H1 (cell line): ENCODE measurements around the gene ZBTB16. TPM values are rescaled to one million over a fixed set of nuclear protein-coding genes. Genes with fewer than 3 reads are reported as not detected.

Experiments used
- CTCF ChIA-PET: fragments of 300-600 bp; sonication (Branson Sonifier 250); formaldehyde crosslinking; loops from one replicate; lab custom pipeline; 2021; ENCODE audit not compliant: partially characterized antibody; lab: Charles Lee
- POLR2A ChIA-PET: fragments of 300-600 bp; sonication (Branson Sonifier 250); formaldehyde crosslinking; loops from one replicate; lab custom pipeline; 2021; ENCODE audit warnings: inconsistent platforms; ENCODE audit not compliant: partially characterized antibody; lab: Charles Lee
- DNase-seq, 2 experiments: peaks; one replicate each; pipeline versions ENCODE4 v3.0.0 to v3.0.0-alpha.2; 2010 to 2022; ENCODE audit warnings: low spot score in 2 of 2, low read depth in 1 of 2, mixed read lengths in 1 of 2
- FAIRE-seq: peaks from 2 replicates; lab custom pipeline; 2011; peaks lifted over from hg19 to GRCh38; lab: Jason Lieb, UNC
- H2AFZ ChIP-seq: 2 replicates; pipeline ENCODE4 v1.8.1; 2012; ENCODE audit warnings: low read length, inconsistent platforms
- H2AK5ac ChIP-seq: 2 replicates; pipeline ENCODE4 v1.6.1; 2013; ENCODE audit warnings: low read depth, low read length
- H2BK120ac ChIP-seq: replicated peaks from 2 replicates; pipeline ENCODE3; 2013; ENCODE audit warnings: low read depth, low read length, inconsistent platforms
- H2BK12ac ChIP-seq: 2 replicates; pipeline ENCODE4 v1.6.1; 2013; ENCODE audit warnings: low read depth, low read length
- H2BK15ac ChIP-seq: 2 replicates; pipeline ENCODE4 v1.6.1; 2013; ENCODE audit warnings: low read length
- H2BK20ac ChIP-seq: 2 replicates; pipeline ENCODE4 v1.6.1; 2013; ENCODE audit warnings: low read length
- H2BK5ac ChIP-seq: 2 replicates; pipeline ENCODE4 v1.6.1; 2013; ENCODE audit warnings: low read depth, low read length
- H3K14ac ChIP-seq: 2 replicates; pipeline ENCODE4 v1.6.1; 2013; ENCODE audit warnings: inconsistent platforms; ENCODE audit not compliant: insufficient read length
- H3K18ac ChIP-seq: 2 replicates; pipeline ENCODE4 v1.6.1; 2013; ENCODE audit warnings: low read length; ENCODE audit errors: extremely low read depth
- H3K23ac ChIP-seq: 2 replicates; pipeline ENCODE4 v1.6.1; 2013; ENCODE audit warnings: inconsistent platforms; ENCODE audit not compliant: insufficient read length
- H3K23me2 ChIP-seq: 2 replicates; pipeline ENCODE4 v1.6.1; 2013; ENCODE audit warnings: low read depth, low read length
- H3K27ac ChIP-seq: 2 replicates; pipeline ENCODE4 v1.6.1; 2011; ENCODE audit warnings: low read depth, low read length, inconsistent platforms
- H3K27me3 ChIP-seq, 4 experiments: replicated peaks in 1 of 4; 1 replicate in 1 of 4; 2 replicates in 3 of 4; pipeline versions ENCODE4 v1.6.1 to v1.8.1; 2011 to 2013; ENCODE audit warnings: low read length in 3 of 4, mild to moderate bottlenecking in 3 of 4, inconsistent platforms in 2 of 4, mixed read lengths in 2 of 4, moderate library complexity in 1 of 4; ENCODE audit not compliant: control insufficient read depth in 3 of 4, insufficient read depth in 3 of 4; ENCODE audit errors: extremely low read depth in 1 of 4
- H3K36me3 ChIP-seq, 4 experiments: 2 replicates each; pipeline versions ENCODE4 v1.6.1 to v1.8.1; 2011 to 2013; ENCODE audit warnings: mild to moderate bottlenecking in 4 of 4, low read length in 3 of 4, moderate library complexity in 2 of 4, control low read depth in 1 of 4, inconsistent platforms in 1 of 4; ENCODE audit not compliant: insufficient read depth in 4 of 4, control insufficient read depth in 2 of 4
- H3K4ac ChIP-seq: replicated peaks from 2 replicates; pipeline ENCODE3; 2013; ENCODE audit warnings: low read length, low read depth, mixed read lengths, inconsistent platforms; ENCODE audit not compliant: insufficient read length
- H3K4me1 ChIP-seq, 4 experiments: replicated peaks in 1 of 4; 1 replicate in 1 of 4; 2 replicates in 3 of 4; pipeline versions ENCODE4 v1.6.1 to v1.8.1; 2011 to 2013; ENCODE audit warnings: low read length in 3 of 4, inconsistent platforms in 2 of 4, mixed read lengths in 1 of 4; ENCODE audit not compliant: insufficient read depth in 4 of 4, control insufficient read depth in 3 of 4
- H3K4me2 ChIP-seq, 2 experiments: 2 replicates each; pipeline versions ENCODE4 v1.6.1 to v1.8.1; 2011 to 2013; ENCODE audit warnings: low read depth in 2 of 2, low read length in 2 of 2, control low read depth in 1 of 2, inconsistent platforms in 1 of 2, mild to moderate bottlenecking in 1 of 2; ENCODE audit not compliant: insufficient read depth in 1 of 2
- H3K4me3 ChIP-seq, 4 experiments: fragments of 200-600, 300-600 bp in 1 of 4; sonication (generic), shearing (Covaris generic), sonication (Bioruptor Twin) in 1 of 4; 2 replicates each; pipeline versions ENCODE4 v1.5.1 to v1.8.1; 2011 to 2016; ENCODE audit warnings: low read length in 4 of 4, low read depth in 3 of 4, control low read depth in 2 of 4, inconsistent platforms in 2 of 4, mild to moderate bottlenecking in 2 of 4, mixed read lengths in 1 of 4, moderate library complexity in 1 of 4; ENCODE audit not compliant: insufficient read depth in 2 of 4; ENCODE audit errors: extremely low read depth in 1 of 4
- H3K56ac ChIP-seq: replicated peaks from 2 replicates; pipeline ENCODE3; 2013; ENCODE audit warnings: low read depth, mild to moderate bottlenecking, mixed read lengths, low read length, inconsistent platforms; ENCODE audit not compliant: insufficient read length
- H3K79me1 ChIP-seq: 2 replicates; pipeline ENCODE4 v1.6.1; 2013; ENCODE audit warnings: low read depth, low read length, control low read depth
- H3K79me2 ChIP-seq, 2 experiments: 2 replicates each; pipeline versions ENCODE4 v1.6.1 to v1.8.1; 2012 to 2013; ENCODE audit warnings: low read length in 2 of 2, mild to moderate bottlenecking in 2 of 2, inconsistent platforms in 1 of 2; ENCODE audit not compliant: insufficient read depth in 2 of 2, control insufficient read depth in 1 of 2
- H3K9ac ChIP-seq, 4 experiments: replicated peaks in 1 of 4; 1 replicate in 1 of 4; 2 replicates in 3 of 4; pipeline versions ENCODE4 v1.6.1 to v1.8.1; 2011 to 2013; ENCODE audit warnings: low read depth in 3 of 4, low read length in 3 of 4, control low read depth in 2 of 4, mild to moderate bottlenecking in 2 of 4, moderate library complexity in 2 of 4, inconsistent platforms in 1 of 4; ENCODE audit errors: extremely low read depth in 1 of 4
- H3K9me3 ChIP-seq, 2 experiments: 2 replicates each; pipeline versions ENCODE4 v1.6.1 to v1.8.1; 2012 to 2013; ENCODE audit warnings: mild to moderate bottlenecking in 2 of 2, moderate library complexity in 2 of 2, control low read depth in 1 of 2, inconsistent platforms in 1 of 2, low read depth in 1 of 2, low read length in 1 of 2, mixed read lengths in 1 of 2; ENCODE audit not compliant: insufficient read depth in 2 of 2
- H4K20me1 ChIP-seq, 2 experiments: replicated peaks in 1 of 2; 2 replicates each; pipeline versions ENCODE3 to v1.8.1; 2011 to 2013; ENCODE audit warnings: inconsistent platforms in 2 of 2, low read length in 2 of 2, mild to moderate bottlenecking in 1 of 2; ENCODE audit not compliant: insufficient read depth in 2 of 2, control insufficient read depth in 1 of 2
- H4K5ac ChIP-seq: 2 replicates; pipeline ENCODE4 v1.6.1; 2013; ENCODE audit warnings: low read length, low read depth, mixed read lengths, inconsistent platforms; ENCODE audit not compliant: insufficient read length
- H4K8ac ChIP-seq: 2 replicates; pipeline ENCODE4 v1.8.0; 2013; ENCODE audit warnings: mild to moderate bottlenecking, moderate library complexity, low read length, inconsistent platforms; ENCODE audit not compliant: insufficient read depth; ENCODE audit errors: extremely low read depth
- H4K91ac ChIP-seq: replicated peaks from 2 replicates; pipeline ENCODE3; 2013; ENCODE audit warnings: low read length, mixed read lengths, inconsistent platforms; ENCODE audit not compliant: insufficient read length
- ATF3 ChIP-seq: IDR thresholded peaks from 2 replicates; pipeline ENCODE4 v1.6.1; 2011; ENCODE audit warnings: low read depth, mild to moderate bottlenecking, low read length; ENCODE audit not compliant: insufficient read depth
- CEBPB ChIP-seq: IDR thresholded peaks from 2 replicates; pipeline ENCODE4 v1.6.1; 2012; ENCODE audit warnings: low read depth, low read length
- EGR1 ChIP-seq: IDR thresholded peaks from 2 replicates; pipeline ENCODE4 v1.6.1; 2011; ENCODE audit warnings: low read depth, low read length, borderline replicate concordance
- PHF8 ChIP-seq: fragments of 200-600 bp; sonication (generic); conservative IDR thresholded peaks from 2 replicates; pipeline ENCODE4 v1.7.1; 2012; ENCODE audit warnings: low read depth, mild to moderate bottlenecking, inconsistent platforms, low read length, moderate library complexity
- POLR2AphosphoS5 ChIP-seq: IDR thresholded peaks from 2 replicates; pipeline ENCODE4 v1.6.1; 2011; ENCODE audit warnings: low read depth, low read length
- RXRA ChIP-seq: IDR thresholded peaks from 2 replicates; pipeline ENCODE4 v1.6.1; 2011; ENCODE audit warnings: low read depth, mild to moderate bottlenecking, low read length, moderate library complexity; ENCODE audit not compliant: insufficient read depth
- SP2 ChIP-seq: IDR thresholded peaks from 2 replicates; pipeline ENCODE4 v1.6.1; 2012; ENCODE audit warnings: mild to moderate bottlenecking, low read length, inconsistent platforms
- SUZ12 ChIP-seq: fragments of 200-600 bp; sonication (generic); IDR thresholded peaks from 2 replicates; pipeline ENCODE4 v1.6.1; 2012; ENCODE audit warnings: mild to moderate bottlenecking, inconsistent platforms, low read length, moderate library complexity, mixed read lengths
- WGBS, 2 experiments: shearing (Covaris generic) in 1 of 2; methylation state at CpG; one replicate each; pipeline versions ENCODE4 v1.1.6 to v1.1.7; 2013 to 2015; ENCODE audit warnings: low lambda C conversion rate in 2 of 2, mixed read lengths in 2 of 2, inconsistent platforms in 1 of 2, low coverage in 1 of 2, missing lambda C conversion rate in 1 of 2; ENCODE audit not compliant: insufficient replicate concordance in 2 of 2, insufficient coverage in 1 of 2, insufficient read length in 1 of 2; ENCODE audit errors: extremely low coverage in 1 of 2, missing lambda C conversion rate in 1 of 2; 5-methylcytosine and 5-hydroxymethylcytosine counted together
- polyA plus RNA-seq, 7 experiments: library from polyadenylated mRNA; depleted of rRNA in 3 of 7; stranded (reverse) in 5 of 7; unstranded in 2 of 7; fragments of >200 nt in 5 of 7; fragments of 200-250 nt in 2 of 7; gene quantifications; 1 replicate in 5 of 7; 2 replicates in 1 of 7; 4 replicates in 1 of 7; pipeline versions ENCODE4 v1.2.1 to v1.2.3, GENCODE V29; 2011 to 2013; ENCODE audit warnings: missing spikeins in 2 of 7, mixed read lengths in 2 of 7
- total RNA-seq: library from RNA; stranded (reverse); fragmentation: NEBNext Ultra II Directional; extraction: Animal tissue kit (Norgen Biotek cat#: 25700); gene quantifications from 2 replicates; pipeline ENCODE4 v1.2.1, GENCODE V29; 2021

The ZBTB16 gene
- total and polyA plus RNA-seq, 2 of the 8 experiments (the other 6 are each of a cell fraction or from before 2014, with no cell fraction given), result 0.12 to 0.61 TPM

GRCh38 chr11:114049050-114049449 is 10.5 kb upstream of the ZBTB16 start:
- H2AK5ac ChIP-seq, result no peak overlapping the region
- H3K4me1 ChIP-seq, result peaks cover 0 to 7% (median 3%) of the 10 kb centered on the region in 4 experiments; a peak in 4 of 7 replicates
- H3K9ac ChIP-seq, result no peak overlapping the region
- no peak overlapping the region for H4K5ac ChIP-seq
- no peaks in the 10 kb centered on the region for H3K23me2 ChIP-seq
- DNase-seq, result no peak
- no peak overlapping the region for H4K91ac ChIP-seq
- no peak overlapping the region for H2BK12ac ChIP-seq
- no peak overlapping the region for H3K23ac ChIP-seq
- H3K27ac ChIP-seq, result no peak overlapping the region
- H2BK120ac ChIP-seq, result no peak overlapping the region
- no peak overlapping the region for H3K56ac ChIP-seq
- no peaks in the 10 kb centered on the region for H3K79me2 ChIP-seq
- no peak overlapping the region; the same call in 1 of the 2 replicates for H2AFZ ChIP-seq
- H3K79me1 ChIP-seq, result no peaks in the 10 kb centered on the region
- ChIA-PET POLR2A (interaction anchor here (1.6 kb wide), 1 partner anchor 10 kb away, joined by 3 read pairs; the partner anchor contains the start of gene ZBTB16), CTCF (interaction anchor here (0.8 to 10.0 kb wide), 11 partner anchors 9 to 232 kb away, joined by 3 to 84 read pairs (median 4); no protein-coding TSS in a partner anchor)
- no peak for FAIRE-seq
- H2BK20ac ChIP-seq, result no peak overlapping the region
- H3K27me3 ChIP-seq, result peaks cover 0 to 3% (median 0%) of the 10 kb centered on the region in 4 experiments; a peak in 1 of 7 replicates
- no peak overlapping the region for H4K8ac ChIP-seq
- no peaks in the 10 kb centered on the region for H4K20me1 ChIP-seq
- H3K4me2 ChIP-seq, result 0 out of 4 replicates have a peak overlapping the region, but pooled peaks of 1 of the 2 experiments have one; percentile 20
- no peaks in the 10 kb centered on the region; a peak in 1 of 8 replicates for H3K36me3 ChIP-seq
- H3K14ac ChIP-seq, result no peak overlapping the region
- H3K9me3 ChIP-seq, result no peaks in the 10 kb centered on the region
- TF ChIP-seq CEBPB (no peak), RXRA (0 out of 2 replicates have a peak, but pooled peaks have one; percentile 11), POLR2AphosphoS5 (no peak), ATF3 (no peak), SP2 (no peak), SUZ12 (no peak), PHF8 (no peak), EGR1 (no peak)
- no peak overlapping the region for H3K4me3 ChIP-seq
- no peak overlapping the region for H3K18ac ChIP-seq
- H2BK15ac ChIP-seq, result no peak overlapping the region
- no peak overlapping the region for H2BK5ac ChIP-seq
- H3K4ac ChIP-seq, result no peak overlapping the region
- 67% methylated on average over 2 of the region's 2 CpGs; no CpG with 5 or more reads in 1 of the 2 experiments for WGBS, 2 experiments
